SK-N-SH (cell line): ENCODE data around the gene ANO9. TPM values are rescaled to one million over a fixed set of nuclear protein-coding genes. Genes with fewer than 3 reads are reported as not detected.

Experiments
- CTCF ChIA-PET: fragments of 300-600, 350-600 bp; formaldehyde crosslinking; extraction: SDS; loops from one replicate; lab custom pipeline; 2021; lab: Yijun Ruan, JAX
- POLR2A ChIA-PET: fragments of 350-600 bp; sonication (Branson Sonifier 250); formaldehyde crosslinking; extraction: SDS; loops from one replicate; lab custom pipeline; 2020; ENCODE audit warnings: antibody characterized with exemption, inconsistent platforms; lab: Yijun Ruan, JAX
- DNase-seq: peaks from one replicate; pipeline ENCODE4 v3.0.0; 2012
- H2AFZ ChIP-seq: fragments of 200-600 bp; sonication (generic); 2 replicates; pipeline ENCODE4 v1.8.1; 2016; ENCODE audit warnings: antibody characterized with exemption, mild to moderate bottlenecking, low read depth
- H3F3A ChIP-seq: fragments of 200-600 bp; sonication (generic); replicated peaks from 2 replicates; pipeline ENCODE3; 2016; ENCODE audit warnings: antibody characterized with exemption, mild to moderate bottlenecking; ENCODE audit not compliant: insufficient read depth
- H3K27ac ChIP-seq, 2 experiments: fragments of 200-500 bp in 1 of 2; fragments of 200-600 bp in 1 of 2; sonication (Bioruptor generic) in 1 of 2; sonication (generic), shearing (Covaris generic) in 1 of 2; 2 replicates each; pipeline versions ENCODE4 v1.5.1 to v1.6.1; 2014 to 2016; ENCODE audit warnings: low read depth in 2 of 2, inconsistent platforms in 1 of 2, low read length in 1 of 2, mild to moderate bottlenecking in 1 of 2, mixed read lengths in 1 of 2
- H3K27me3 ChIP-seq: fragments of 200-600 bp; sonication (generic), shearing (Covaris generic); 2 replicates; pipeline ENCODE4 v1.6.1; 2016; ENCODE audit warnings: mixed run types; ENCODE audit not compliant: insufficient read depth
- H3K36me3 ChIP-seq, 2 experiments: fragments of 200-500 bp in 1 of 2; fragments of 200-600 bp in 1 of 2; sonication (Bioruptor generic) in 1 of 2; sonication (generic) in 1 of 2; replicated peaks in 1 of 2; 2 replicates each; pipeline versions ENCODE3 to v1.5.1; 2014 to 2016; ENCODE audit warnings: low read length in 1 of 2, mild to moderate bottlenecking in 1 of 2; ENCODE audit not compliant: insufficient read depth in 2 of 2, control insufficient read depth in 1 of 2
- H3K4me1 ChIP-seq, 2 experiments: fragments of 200-500 bp in 1 of 2; fragments of 200-600 bp in 1 of 2; sonication (Bioruptor generic) in 1 of 2; sonication (generic), shearing (Covaris generic) in 1 of 2; 2 replicates each; pipeline versions ENCODE4 v1.5.1 to v1.6.1; 2014 to 2016; ENCODE audit warnings: low read depth in 1 of 2, low read length in 1 of 2, mixed run types in 1 of 2; ENCODE audit not compliant: insufficient read depth in 2 of 2, control insufficient read depth in 1 of 2
- H3K4me2 ChIP-seq: fragments of 200-600 bp; sonication (generic), shearing (Covaris generic); 2 replicates; pipeline ENCODE4 v1.6.1; 2017; ENCODE audit warnings: mixed run types
- H3K4me3 ChIP-seq, 2 experiments: fragments of 200-500 bp in 1 of 2; fragments of 200-600 bp in 1 of 2; sonication (Bioruptor generic) in 1 of 2; sonication (generic), shearing (Covaris generic) in 1 of 2; 2 replicates each; pipeline versions ENCODE4 v1.5.1 to v1.8.1; 2014 to 2016; ENCODE audit warnings: low read depth in 2 of 2, inconsistent platforms in 1 of 2, low read length in 1 of 2, mild to moderate bottlenecking in 1 of 2, mixed read lengths in 1 of 2, moderate library complexity in 1 of 2
- H3K79me2 ChIP-seq: fragments of 200-600 bp; sonication (generic); 2 replicates; pipeline ENCODE4 v1.8.1; 2017; ENCODE audit warnings: mild to moderate bottlenecking; ENCODE audit not compliant: insufficient read depth
- H3K9ac ChIP-seq: fragments of 200-600 bp; sonication (generic); 2 replicates; pipeline ENCODE4 v1.6.1; 2017; ENCODE audit warnings: mixed run types
- H3K9me2 ChIP-seq: fragments of 200-600 bp; sonication (generic); 2 replicates; pipeline ENCODE4 v1.6.1; 2017; ENCODE audit warnings: mixed run types
- H3K9me3 ChIP-seq: fragments of 200-600 bp; sonication (generic); 2 replicates; pipeline ENCODE4 v1.6.1; 2017; ENCODE audit warnings: mixed run types, mild to moderate bottlenecking, moderate library complexity
- H4K20me1 ChIP-seq: fragments of 200-600 bp; sonication (generic); 2 replicates; pipeline ENCODE4 v1.6.1; 2017; ENCODE audit warnings: mild to moderate bottlenecking, mixed run types; ENCODE audit not compliant: insufficient read depth
- CHD2 ChIP-seq: fragments of 150-350 bp; IDR thresholded peaks from 2 replicates; pipeline ENCODE4 v1.6.1; 2018; ENCODE audit warnings: low read length; ENCODE audit not compliant: partially characterized antibody
- EP300 ChIP-seq, 2 experiments: IDR thresholded peaks; 2 replicates each; pipeline versions ENCODE4 v1.4.0 to v1.6.1; 2012; ENCODE audit warnings: borderline replicate concordance in 1 of 2, low read depth in 1 of 2, low read length in 1 of 2
- FOSL2 ChIP-seq: IDR thresholded peaks from 2 replicates; pipeline ENCODE4 v1.4.0; 2012; ENCODE audit warnings: low read depth, mild to moderate bottlenecking, moderate library complexity, borderline replicate concordance
- FOXJ3 ChIP-seq: sonication (generic); formaldehyde crosslinking; IDR thresholded peaks from 2 replicates; pipeline ENCODE4 v1.5.1; 2020; ENCODE audit warnings: mild to moderate bottlenecking, missing genetic modification reagents
- FOXM1 ChIP-seq: IDR thresholded peaks from 2 replicates; pipeline ENCODE4 v1.4.0; 2012; ENCODE audit warnings: low read depth, mild to moderate bottlenecking
- MEF2A ChIP-seq: IDR thresholded peaks from 2 replicates; pipeline ENCODE4 v1.4.0; 2012; ENCODE audit warnings: low read depth, borderline replicate concordance
- NFIC ChIP-seq: IDR thresholded peaks from 2 replicates; pipeline ENCODE4 v1.4.0; 2012; ENCODE audit warnings: borderline replicate concordance
- RXRA ChIP-seq: IDR thresholded peaks from 2 replicates; pipeline ENCODE4 v1.4.0; 2012; ENCODE audit warnings: low read depth, mild to moderate bottlenecking, borderline replicate concordance
- SMC3 ChIP-seq: IDR thresholded peaks from 2 replicates; pipeline ENCODE4 v1.6.1; 2012; ENCODE audit warnings: low read depth, low read length, improper control_type of control experiment
- WGBS: methylation state at CpG from one replicate; pipeline ENCODE4 v1.1.6; 2017; ENCODE audit warnings: low lambda C conversion rate; 5-methylcytosine and 5-hydroxymethylcytosine counted together
- polyA plus RNA-seq, 3 experiments: library from polyadenylated mRNA; depleted of rRNA; stranded (reverse); fragments of >200 nt; gene quantifications; 2 replicates each; pipeline ENCODE4 v1.2.3, GENCODE V29; 2012
- TF ChIP-seq, protein P1 (sequence below): fragments of 200-600 bp; sonication (generic); IDR thresholded peaks from 2 replicates; pipeline ENCODE4 v1.6.1; 2017; ENCODE audit warnings: antibody characterized with exemption, mild to moderate bottlenecking, moderate library complexity
- TF ChIP-seq, protein P2 (sequence below): IDR thresholded peaks from 2 replicates; pipeline ENCODE4 v1.6.1; 2012; ENCODE audit warnings: mild to moderate bottlenecking, low read depth, low read length, moderate library complexity
- TF ChIP-seq, protein P3 (sequence below): fragments of 150-350 bp; IDR thresholded peaks from 2 replicates; pipeline ENCODE4 v1.6.1; 2016; ENCODE audit warnings: mild to moderate bottlenecking, low read depth, low read length
- TF ChIP-seq, protein P4 (sequence below): IDR thresholded peaks from 2 replicates; pipeline ENCODE4 v1.4.0; 2012; ENCODE audit warnings: low read depth
- TF ChIP-seq, protein P5 (sequence below): IDR thresholded peaks from 2 replicates; pipeline ENCODE4; 2012

Gene ANO9
- polyA plus RNA-seq, 1 of the 3 experiments (the other 2 are of a cell fraction): 0.12 TPM

DNA sequence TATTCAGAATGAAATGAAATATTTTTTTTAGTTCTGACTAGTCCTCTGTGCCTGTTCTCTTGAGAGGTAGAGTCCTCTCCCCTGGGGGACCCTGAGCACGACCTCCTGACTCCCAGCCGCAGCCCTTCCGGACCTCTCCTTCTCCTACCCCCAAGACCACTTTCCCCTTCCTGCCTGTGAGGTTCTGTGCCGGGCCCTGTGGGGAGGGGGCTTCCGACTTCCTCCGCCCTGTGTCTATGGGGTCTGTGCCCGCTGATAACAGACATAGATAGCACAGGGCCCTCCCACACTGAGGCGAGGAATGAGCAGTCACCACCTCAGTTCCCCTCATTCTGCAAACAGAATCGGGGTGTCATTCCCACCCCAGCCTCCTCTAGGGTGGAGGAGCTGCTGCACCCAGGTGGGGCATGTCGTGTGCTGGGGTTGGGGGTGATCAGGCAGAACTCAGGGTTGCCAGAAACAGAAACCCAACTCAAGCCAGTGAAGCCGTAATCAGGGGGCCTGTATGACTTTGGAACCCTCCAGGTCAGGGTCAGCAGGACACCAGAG, 59.7 kb downstream of the ANO9 start:
- H3K27me3 ChIP-seq: no peaks in the 10 kb centered on the region
- TF ChIP-seq RXRA (no peak), SMC3 (no peak), EP300 (IDR thresholded peaks at IDR 0.05; ENCODE audit: borderline replicate concordance in 1 of 2, low read depth in 1 of 2, low read length in 1 of 2) (no peak), CHD2 (no peak), MEF2A (no peak)
- TF ChIP-seq, protein P1, sequence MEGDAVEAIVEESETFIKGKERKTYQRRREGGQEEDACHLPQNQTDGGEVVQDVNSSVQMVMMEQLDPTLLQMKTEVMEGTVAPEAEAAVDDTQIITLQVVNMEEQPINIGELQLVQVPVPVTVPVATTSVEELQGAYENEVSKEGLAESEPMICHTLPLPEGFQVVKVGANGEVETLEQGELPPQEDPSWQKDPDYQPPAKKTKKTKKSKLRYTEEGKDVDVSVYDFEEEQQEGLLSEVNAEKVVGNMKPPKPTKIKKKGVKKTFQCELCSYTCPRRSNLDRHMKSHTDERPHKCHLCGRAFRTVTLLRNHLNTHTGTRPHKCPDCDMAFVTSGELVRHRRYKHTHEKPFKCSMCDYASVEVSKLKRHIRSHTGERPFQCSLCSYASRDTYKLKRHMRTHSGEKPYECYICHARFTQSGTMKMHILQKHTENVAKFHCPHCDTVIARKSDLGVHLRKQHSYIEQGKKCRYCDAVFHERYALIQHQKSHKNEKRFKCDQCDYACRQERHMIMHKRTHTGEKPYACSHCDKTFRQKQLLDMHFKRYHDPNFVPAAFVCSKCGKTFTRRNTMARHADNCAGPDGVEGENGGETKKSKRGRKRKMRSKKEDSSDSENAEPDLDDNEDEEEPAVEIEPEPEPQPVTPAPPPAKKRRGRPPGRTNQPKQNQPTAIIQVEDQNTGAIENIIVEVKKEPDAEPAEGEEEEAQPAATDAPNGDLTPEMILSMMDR: no peak
- 84% methylated on average over 8 of the region's 11 CpGs for WGBS
- no peaks in the 10 kb centered on the region for H4K20me1 ChIP-seq
- H3K4me3 ChIP-seq: no peak overlapping the region
- peaks cover 0 to 14% of the 10 kb centered on the region in 2 experiments for H3K36me3 ChIP-seq
- no peak overlapping the region for H2AFZ ChIP-seq
- no peak overlapping the region for H3K9ac ChIP-seq
- H3K79me2 ChIP-seq: no peaks in the 10 kb centered on the region
- H3K4me1 ChIP-seq: peaks cover 0 to 4% of the 10 kb centered on the region in 2 experiments; a peak in 1 of 4 replicates
- POLR2A ChIA-PET: no interaction called here
- H3K9me3 ChIP-seq: no peaks in the 10 kb centered on the region
- no peak for DNase-seq
- H3K27ac ChIP-seq: no peak overlapping the region
- no peaks in the 10 kb centered on the region for H3K9me2 ChIP-seq
- no peaks in the 10 kb centered on the region for H3F3A ChIP-seq
- CTCF ChIA-PET: interaction anchor here (1.3 to 1.9 kb wide), 2 partner anchors 11 to 66 kb away, joined by 3 to 11 read pairs; no protein-coding TSS in a partner anchor
- H3K4me2 ChIP-seq: no peak overlapping the region

DNA sequence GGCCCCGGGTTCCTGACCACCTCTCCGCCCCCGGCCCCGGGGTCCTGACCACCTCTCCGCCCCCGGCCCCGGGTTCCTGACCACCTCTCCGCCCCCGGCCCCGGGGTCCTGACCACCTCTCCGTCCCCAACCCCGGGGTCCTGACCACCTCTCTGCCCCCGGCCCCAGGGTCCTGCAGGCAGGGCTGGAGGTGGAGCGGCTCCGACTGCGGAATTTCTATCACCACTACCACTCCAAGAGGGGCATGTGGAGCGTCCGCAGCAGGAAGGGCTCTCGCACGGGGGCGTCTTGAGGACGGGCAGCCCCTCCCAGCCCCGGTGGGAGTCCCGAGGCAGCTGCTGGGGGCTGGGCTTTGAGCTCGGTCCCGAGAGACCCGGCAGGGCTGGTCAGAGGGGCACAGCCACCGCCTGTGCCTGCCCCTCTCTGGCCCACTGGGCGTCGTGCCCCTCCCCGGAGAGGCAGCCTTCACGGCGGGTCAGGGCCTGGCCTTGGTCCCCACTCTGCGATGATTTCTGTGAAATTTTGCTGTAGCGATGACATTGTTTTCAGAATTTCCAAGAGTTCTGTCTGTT, 60.2 kb downstream of the ANO9 start:
- ChIA-PET POLR2A (no interaction called here), CTCF (interaction anchor here (1.9 kb wide), 1 partner anchor 67 kb away, joined by 11 read pairs; no protein-coding TSS in a partner anchor)
- H3K4me1 ChIP-seq: peaks cover 0 to 4% of the 10 kb centered on the region in 2 experiments; a peak in 1 of 4 replicates
- H2AFZ ChIP-seq: no peak overlapping the region
- DNase-seq: no peak
- no peaks in the 10 kb centered on the region for H3K27me3 ChIP-seq
- no peaks in the 10 kb centered on the region for H3K9me2 ChIP-seq
- TF ChIP-seq FOXM1: no peak
- TF ChIP-seq, protein P2, sequence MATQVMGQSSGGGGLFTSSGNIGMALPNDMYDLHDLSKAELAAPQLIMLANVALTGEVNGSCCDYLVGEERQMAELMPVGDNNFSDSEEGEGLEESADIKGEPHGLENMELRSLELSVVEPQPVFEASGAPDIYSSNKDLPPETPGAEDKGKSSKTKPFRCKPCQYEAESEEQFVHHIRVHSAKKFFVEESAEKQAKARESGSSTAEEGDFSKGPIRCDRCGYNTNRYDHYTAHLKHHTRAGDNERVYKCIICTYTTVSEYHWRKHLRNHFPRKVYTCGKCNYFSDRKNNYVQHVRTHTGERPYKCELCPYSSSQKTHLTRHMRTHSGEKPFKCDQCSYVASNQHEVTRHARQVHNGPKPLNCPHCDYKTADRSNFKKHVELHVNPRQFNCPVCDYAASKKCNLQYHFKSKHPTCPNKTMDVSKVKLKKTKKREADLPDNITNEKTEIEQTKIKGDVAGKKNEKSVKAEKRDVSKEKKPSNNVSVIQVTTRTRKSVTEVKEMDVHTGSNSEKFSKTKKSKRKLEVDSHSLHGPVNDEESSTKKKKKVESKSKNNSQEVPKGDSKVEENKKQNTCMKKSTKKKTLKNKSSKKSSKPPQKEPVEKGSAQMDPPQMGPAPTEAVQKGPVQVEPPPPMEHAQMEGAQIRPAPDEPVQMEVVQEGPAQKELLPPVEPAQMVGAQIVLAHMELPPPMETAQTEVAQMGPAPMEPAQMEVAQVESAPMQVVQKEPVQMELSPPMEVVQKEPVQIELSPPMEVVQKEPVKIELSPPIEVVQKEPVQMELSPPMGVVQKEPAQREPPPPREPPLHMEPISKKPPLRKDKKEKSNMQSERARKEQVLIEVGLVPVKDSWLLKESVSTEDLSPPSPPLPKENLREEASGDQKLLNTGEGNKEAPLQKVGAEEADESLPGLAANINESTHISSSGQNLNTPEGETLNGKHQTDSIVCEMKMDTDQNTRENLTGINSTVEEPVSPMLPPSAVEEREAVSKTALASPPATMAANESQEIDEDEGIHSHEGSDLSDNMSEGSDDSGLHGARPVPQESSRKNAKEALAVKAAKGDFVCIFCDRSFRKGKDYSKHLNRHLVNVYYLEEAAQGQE: no peak
- no peak for TF ChIP-seq RXRA
- TF ChIP-seq, protein P3, sequence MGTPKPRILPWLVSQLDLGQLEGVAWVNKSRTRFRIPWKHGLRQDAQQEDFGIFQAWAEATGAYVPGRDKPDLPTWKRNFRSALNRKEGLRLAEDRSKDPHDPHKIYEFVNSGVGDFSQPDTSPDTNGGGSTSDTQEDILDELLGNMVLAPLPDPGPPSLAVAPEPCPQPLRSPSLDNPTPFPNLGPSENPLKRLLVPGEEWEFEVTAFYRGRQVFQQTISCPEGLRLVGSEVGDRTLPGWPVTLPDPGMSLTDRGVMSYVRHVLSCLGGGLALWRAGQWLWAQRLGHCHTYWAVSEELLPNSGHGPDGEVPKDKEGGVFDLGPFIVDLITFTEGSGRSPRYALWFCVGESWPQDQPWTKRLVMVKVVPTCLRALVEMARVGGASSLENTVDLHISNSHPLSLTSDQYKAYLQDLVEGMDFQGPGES: no peak
- no peak for TF ChIP-seq NFIC
- TF ChIP-seq FOSL2: no peak
- TF ChIP-seq, protein P4, sequence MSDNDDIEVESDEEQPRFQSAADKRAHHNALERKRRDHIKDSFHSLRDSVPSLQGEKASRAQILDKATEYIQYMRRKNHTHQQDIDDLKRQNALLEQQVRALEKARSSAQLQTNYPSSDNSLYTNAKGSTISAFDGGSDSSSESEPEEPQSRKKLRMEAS: no peak
- TF ChIP-seq FOXJ3: no peak
- TF ChIP-seq, protein P5, sequence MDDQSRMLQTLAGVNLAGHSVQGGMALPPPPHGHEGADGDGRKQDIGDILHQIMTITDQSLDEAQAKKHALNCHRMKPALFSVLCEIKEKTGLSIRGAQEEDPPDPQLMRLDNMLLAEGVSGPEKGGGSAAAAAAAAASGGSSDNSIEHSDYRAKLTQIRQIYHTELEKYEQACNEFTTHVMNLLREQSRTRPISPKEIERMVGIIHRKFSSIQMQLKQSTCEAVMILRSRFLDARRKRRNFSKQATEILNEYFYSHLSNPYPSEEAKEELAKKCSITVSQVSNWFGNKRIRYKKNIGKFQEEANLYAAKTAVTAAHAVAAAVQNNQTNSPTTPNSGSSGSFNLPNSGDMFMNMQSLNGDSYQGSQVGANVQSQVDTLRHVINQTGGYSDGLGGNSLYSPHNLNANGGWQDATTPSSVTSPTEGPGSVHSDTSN: no peak
- no peak overlapping the region for H3K27ac ChIP-seq
- H3K36me3 ChIP-seq: peaks cover 0 to 17% of the 10 kb centered on the region in 2 experiments
- no peak overlapping the region for H3K4me2 ChIP-seq
- WGBS: 95% methylated on average over 11 of the region's 35 CpGs
- no peaks in the 10 kb centered on the region for H4K20me1 ChIP-seq
- no peaks in the 10 kb centered on the region for H3F3A ChIP-seq
- H3K79me2 ChIP-seq: no peaks in the 10 kb centered on the region
- H3K4me3 ChIP-seq: no peak overlapping the region
- H3K9ac ChIP-seq: no peak overlapping the region
- no peaks in the 10 kb centered on the region for H3K9me3 ChIP-seq
